SW480 (cell line): Measurements from ENCODE around the gene SCD5.

ENCODE experiments used
- DNase-seq: peaks from one replicate; pipeline ENCODE4 v3.0.0-alpha.2; 2016; ENCODE audit warnings: low spot score

SCD5 gene

GRCh38 chr4:82691431-82691830, 107.2 kb downstream of the SCD5 start:
- DNase-seq, result no peak

GRCh38 chr4:82688091-82688795, 110.4 kb downstream of the SCD5 start:
- DNase-seq, result no peak

GRCh38 chr4:82687531-82687930, 111.1 kb downstream of the SCD5 start:
- no peak for DNase-seq

- no peak for DNase-seq
Observed at GRCh38 chr4:82681754-82682153, 116.8 kb downstream of the SCD5 start.

- no peak for DNase-seq
Observed at GRCh38 chr4:82680834-82681233, 117.8 kb downstream of the SCD5 start.

GRCh38 chr4:82679531-82679930, 119.1 kb downstream of the SCD5 start:
- DNase-seq, result no peak

- DNase-seq, result no peak
Observed at GRCh38 chr4:82678051-82678450, 120.5 kb downstream of the SCD5 start.

- DNase-seq, result no peak
Observed at GRCh38 chr4:82677327-82677726, 121.3 kb downstream of the SCD5 start.

- DNase-seq, result no peak
Observed at GRCh38 chr4:82667761-82668480, 130.7 kb downstream of the SCD5 start.

GRCh38 chr4:82666970-82667665, 131.5 kb downstream of the SCD5 start:
- no peak for DNase-seq

- no peak for DNase-seq
Observed at GRCh38 chr4:82661181-82661992, 137.2 kb downstream of the SCD5 start.

- DNase-seq, result no peak
Observed at GRCh38 chr4:82652062-82652461, 146.5 kb downstream of the SCD5 start.

GRCh38 chr4:82650868-82651267, 147.7 kb downstream of the SCD5 start:
- no peak for DNase-seq

GRCh38 chr4:82648356-82648755, 150.2 kb downstream of the SCD5 start:
- no peak for DNase-seq

- no peak for DNase-seq
Observed at GRCh38 chr4:82645936-82646565, 152.5 kb downstream of the SCD5 start.

- DNase-seq, result no peak
Observed at GRCh38 chr4:82644734-82645126, 153.9 kb downstream of the SCD5 start.

GRCh38 chr4:82643994-82644733, 154.4 kb downstream of the SCD5 start:
- peak; percentile 7 for DNase-seq

- no peak for DNase-seq
Observed at GRCh38 chr4:82642331-82642730, 156.3 kb downstream of the SCD5 start.

GRCh38 chr4:82640540-82640939, 158.1 kb downstream of the SCD5 start:
- DNase-seq, result no peak

- DNase-seq, result no peak
Observed at GRCh38 chr4:82639971-82640370, 158.6 kb downstream of the SCD5 start.

GRCh38 chr4:82638479-82638878, 160.1 kb downstream of the SCD5 start:
- no peak for DNase-seq
